Mononuclear cell (primary cell): ENCODE results near the gene SHROOM3. TPM values are rescaled to one million over a fixed set of nuclear protein-coding genes. Genes with fewer than 3 reads are reported as not detected.

Source experiments
- H3K27me3 ChIP-seq: 2 replicates; pipeline ENCODE4 v1.6.0; 2011; ENCODE audit warnings: low read length, control low read depth; ENCODE audit not compliant: insufficient read depth
- H3K4me1 ChIP-seq: 2 replicates; pipeline ENCODE4 v1.5.1; 2011; ENCODE audit warnings: mild to moderate bottlenecking, low read length, control low read depth; ENCODE audit not compliant: insufficient read depth
- H3K4me3 ChIP-seq: 2 replicates; pipeline ENCODE4 v1.5.1; 2011; ENCODE audit warnings: mild to moderate bottlenecking, low read length, moderate library complexity
- H3K9me3 ChIP-seq: 2 replicates; pipeline ENCODE4 v1.5.1; 2011; ENCODE audit warnings: low read depth, mild to moderate bottlenecking, control low read depth, low read length
- total RNA-seq: library from RNA; depleted of rRNA; stranded (reverse); fragments of >200 nt; gene quantifications from one replicate; pipeline ENCODE4 v1.2.3, GENCODE V29; 2012

The SHROOM3 gene
- total RNA-seq, 1 donor, result 0.42 TPM

GRCh38 chr4:76610751-76611547 lies 175.9 kb downstream of the SHROOM3 start:
- Histone ChIP-seq H3K4me3 (no peak overlapping the region), H3K4me1 (no peaks in the 10 kb centered on the region), H3K9me3 (no peaks in the 10 kb centered on the region)

GRCh38 chr4:76611616-76612207 lies 176.7 kb downstream of the SHROOM3 start:
- H3K9me3 ChIP-seq, result no peaks in the 10 kb centered on the region
- no peak overlapping the region for H3K4me3 ChIP-seq
- no peaks in the 10 kb centered on the region for H3K27me3 ChIP-seq
- H3K4me1 ChIP-seq, result no peaks in the 10 kb centered on the region

More at GRCh38 chr4:76610751-76611547, 175.9 kb downstream of the SHROOM3 start:
- H3K27me3 ChIP-seq, result no peaks in the 10 kb centered on the region

GRCh38 chr4:76614589-76614988 lies 179.6 kb downstream of the SHROOM3 start:
- no peaks in the 10 kb centered on the region for H3K4me1 ChIP-seq
- no peaks in the 10 kb centered on the region for H3K27me3 ChIP-seq
- no peak overlapping the region for H3K4me3 ChIP-seq
- H3K9me3 ChIP-seq, result no peaks in the 10 kb centered on the region

DNA sequence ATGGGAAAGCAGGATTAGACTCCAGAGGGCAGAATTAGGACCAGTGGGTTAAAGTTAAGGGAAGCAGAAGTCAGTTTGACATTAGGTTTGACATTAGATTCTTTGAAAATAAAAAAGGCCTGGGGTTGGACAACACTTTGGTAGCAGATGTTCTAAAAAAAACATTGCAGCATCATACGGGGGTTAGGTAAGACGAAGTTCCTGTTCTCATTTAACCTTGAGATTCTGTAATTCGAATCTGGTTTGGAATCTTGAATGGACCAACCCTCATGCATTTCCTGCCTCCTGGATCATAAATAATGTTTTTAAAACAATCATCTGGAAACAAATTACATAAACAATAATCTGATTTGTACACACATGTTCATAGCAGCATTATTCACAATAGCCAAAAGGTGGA lies 181.0 kb downstream of the SHROOM3 start:
- Histone ChIP-seq H3K4me1 (no peaks in the 10 kb centered on the region), H3K27me3 (no peaks in the 10 kb centered on the region), H3K9me3 (no peaks in the 10 kb centered on the region), H3K4me3 (no peak overlapping the region)

GRCh38 chr4:76616526-76616925 lies 181.5 kb downstream of the SHROOM3 start:
- no peaks in the 10 kb centered on the region for H3K4me1 ChIP-seq
- no peak overlapping the region for H3K4me3 ChIP-seq
- no peaks in the 10 kb centered on the region for H3K9me3 ChIP-seq
- H3K27me3 ChIP-seq, result no peaks in the 10 kb centered on the region

- no peaks in the 10 kb centered on the region for H3K27me3 ChIP-seq
- no peaks in the 10 kb centered on the region for H3K9me3 ChIP-seq
- no peaks in the 10 kb centered on the region for H3K4me1 ChIP-seq
- no peak overlapping the region for H3K4me3 ChIP-seq
Observed at GRCh38 chr4:76620723-76621468, 185.9 kb downstream of the SHROOM3 start.

DNA sequence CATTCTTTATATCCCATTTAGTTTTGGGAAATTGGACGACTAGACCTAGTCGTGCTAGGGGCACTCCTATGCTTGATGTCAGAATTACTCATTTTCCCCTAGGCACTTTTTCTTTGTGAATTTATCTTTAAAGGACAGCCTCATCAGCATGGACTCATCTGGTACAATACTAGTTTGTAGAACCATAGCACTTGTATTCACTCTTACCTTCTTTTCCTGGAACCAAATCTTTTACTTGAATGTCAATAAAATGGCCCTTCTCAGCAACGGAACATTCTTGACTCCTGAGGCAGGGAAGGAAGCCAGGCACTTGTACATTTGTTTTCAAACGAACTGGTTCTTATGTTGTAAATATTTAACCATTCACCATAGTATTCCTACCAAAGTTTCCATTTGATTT lies 187.1 kb downstream of the SHROOM3 start:
- Histone ChIP-seq H3K27me3 (no peaks in the 10 kb centered on the region), H3K4me1 (no peaks in the 10 kb centered on the region), H3K4me3 (no peak overlapping the region), H3K9me3 (no peaks in the 10 kb centered on the region)

DNA sequence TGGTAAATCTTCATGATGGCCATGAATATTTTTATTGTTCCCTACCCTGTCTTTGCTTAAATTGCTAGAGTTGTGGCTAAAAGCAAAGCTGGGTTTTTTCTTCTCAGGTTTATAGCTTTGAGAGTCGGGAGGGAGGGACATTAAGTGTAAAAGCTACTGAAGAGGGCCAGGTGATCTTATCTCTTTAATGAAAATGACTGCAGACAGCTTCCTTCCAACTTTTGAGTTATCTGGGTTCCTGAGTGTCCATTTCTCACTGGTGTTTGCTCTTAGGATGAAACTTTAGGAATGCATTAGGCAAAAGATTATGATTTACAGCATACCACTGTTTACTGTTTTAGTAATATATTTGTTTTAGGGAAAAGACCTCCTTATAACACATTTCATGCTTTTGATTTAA lies 187.7 kb downstream of the SHROOM3 start:
- H3K4me3 ChIP-seq, result no peak overlapping the region
- H3K9me3 ChIP-seq, result no peaks in the 10 kb centered on the region
- no peaks in the 10 kb centered on the region for H3K27me3 ChIP-seq
- no peaks in the 10 kb centered on the region for H3K4me1 ChIP-seq

- Histone ChIP-seq H3K27me3 (no peaks in the 10 kb centered on the region), H3K4me3 (no peak overlapping the region), H3K9me3 (no peaks in the 10 kb centered on the region), H3K4me1 (no peaks in the 10 kb centered on the region)
Observed at GRCh38 chr4:76623217-76624045, 188.4 kb downstream of the SHROOM3 start.

DNA sequence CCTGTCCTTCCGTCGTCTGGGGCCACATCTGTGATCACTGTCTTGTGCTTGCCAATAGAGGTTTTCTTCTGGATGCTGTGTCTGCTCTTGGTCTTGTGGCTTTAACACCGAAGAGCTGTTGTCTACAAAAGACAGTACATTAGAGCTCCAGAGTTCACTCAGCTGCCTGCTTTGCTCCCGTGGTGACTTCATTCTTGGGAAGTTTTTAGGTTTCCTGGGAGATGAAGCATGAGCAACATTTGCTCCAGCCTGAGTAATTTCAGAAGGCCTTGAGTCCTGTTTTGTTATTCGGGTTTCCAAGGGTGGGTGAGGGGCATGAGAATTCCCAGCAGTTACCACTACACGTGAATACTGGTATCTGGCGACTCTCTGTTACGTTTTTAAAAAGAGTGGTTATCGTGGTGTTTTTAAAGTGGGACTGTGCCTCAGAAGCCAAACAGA lies 189.2 kb downstream of the SHROOM3 start:
- Histone ChIP-seq H3K9me3 (no peaks in the 10 kb centered on the region), H3K4me3 (no peak overlapping the region), H3K27me3 (no peaks in the 10 kb centered on the region), H3K4me1 (no peaks in the 10 kb centered on the region)

- H3K9me3 ChIP-seq, result no peaks in the 10 kb centered on the region
- no peaks in the 10 kb centered on the region for H3K27me3 ChIP-seq
- no peak overlapping the region for H3K4me3 ChIP-seq
- H3K4me1 ChIP-seq, result no peaks in the 10 kb centered on the region
Observed at GRCh38 chr4:76624931-76625715, 190.1 kb downstream of the SHROOM3 start.

GRCh38 chr4:76626686-76627465 lies 191.8 kb downstream of the SHROOM3 start:
- Histone ChIP-seq H3K4me3 (no peak overlapping the region), H3K9me3 (no peaks in the 10 kb centered on the region), H3K4me1 (no peaks in the 10 kb centered on the region)

DNA sequence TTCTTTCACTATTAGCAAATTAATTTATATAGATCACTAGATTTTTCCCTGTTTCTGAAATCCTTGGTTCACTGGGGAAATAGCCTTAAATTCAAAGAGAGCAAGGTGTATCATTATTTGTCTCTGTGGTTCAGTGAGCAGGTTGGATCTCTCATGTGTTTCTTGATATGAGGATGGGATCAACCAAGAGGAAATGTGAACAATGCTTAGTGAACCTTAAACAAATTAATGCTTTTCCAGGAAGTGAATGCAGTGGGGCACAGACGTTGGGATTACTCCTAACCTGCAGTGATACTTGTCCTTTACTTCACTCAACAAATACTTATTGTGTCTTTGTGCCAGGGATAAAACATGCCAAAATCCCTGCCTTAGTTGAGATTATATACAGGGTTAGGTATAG lies 193.2 kb downstream of the SHROOM3 start:
- no peaks in the 10 kb centered on the region for H3K9me3 ChIP-seq
- no peak overlapping the region for H3K4me3 ChIP-seq
- no peaks in the 10 kb centered on the region for H3K4me1 ChIP-seq
- no peaks in the 10 kb centered on the region for H3K27me3 ChIP-seq

More at GRCh38 chr4:76626686-76627465, 191.8 kb downstream of the SHROOM3 start:
- no peaks in the 10 kb centered on the region for H3K27me3 ChIP-seq
